GM12892 (cell line): ENCODE results near the gene SAP30BP.

ENCODE experiments used
- POLR2A ChIP-seq: IDR thresholded peaks from 2 replicates; pipeline ENCODE4 v1.6.1; 2011; ENCODE audit warnings: low read depth, low read length, control low read depth
- POLR2AphosphoS5 ChIP-seq: IDR thresholded peaks from 2 replicates; pipeline ENCODE4 v1.6.1; 2011; ENCODE audit warnings: low read depth, low read length, control low read depth
- TAF1 ChIP-seq: IDR thresholded peaks from 2 replicates; pipeline ENCODE4 v1.6.1; 2011; ENCODE audit warnings: low read depth, mild to moderate bottlenecking, control low read depth, low read length, borderline replicate concordance

DNA sequence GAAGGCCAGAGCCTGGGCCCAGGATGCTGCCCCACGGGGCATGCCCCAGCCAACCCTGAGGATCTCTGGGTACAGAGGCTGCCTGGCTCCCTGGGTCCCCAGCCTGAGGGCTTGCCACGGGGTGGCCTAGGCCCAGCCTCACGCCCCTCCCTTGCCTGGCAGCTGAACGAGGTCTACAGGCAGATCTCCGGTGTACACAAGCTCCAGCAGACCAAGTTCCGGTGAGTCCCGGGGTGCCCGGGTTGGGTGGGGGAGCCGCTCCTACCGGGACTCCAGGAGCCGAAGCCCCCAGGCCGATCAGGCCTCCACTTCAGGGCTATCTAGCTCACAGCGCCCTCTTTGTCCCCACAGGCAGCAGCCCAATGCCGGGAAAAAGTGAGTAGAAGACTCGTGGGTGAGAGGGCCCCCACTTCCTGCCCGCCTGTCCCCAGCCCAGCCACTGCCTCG lies 73.5 kb downstream of the SAP30BP start:
- no peak for TF ChIP-seq POLR2AphosphoS5
- no peak for TF ChIP-seq POLR2A
- no peak for TF ChIP-seq TAF1
